ENCODE results near the gene CREBRF.

DNA sequence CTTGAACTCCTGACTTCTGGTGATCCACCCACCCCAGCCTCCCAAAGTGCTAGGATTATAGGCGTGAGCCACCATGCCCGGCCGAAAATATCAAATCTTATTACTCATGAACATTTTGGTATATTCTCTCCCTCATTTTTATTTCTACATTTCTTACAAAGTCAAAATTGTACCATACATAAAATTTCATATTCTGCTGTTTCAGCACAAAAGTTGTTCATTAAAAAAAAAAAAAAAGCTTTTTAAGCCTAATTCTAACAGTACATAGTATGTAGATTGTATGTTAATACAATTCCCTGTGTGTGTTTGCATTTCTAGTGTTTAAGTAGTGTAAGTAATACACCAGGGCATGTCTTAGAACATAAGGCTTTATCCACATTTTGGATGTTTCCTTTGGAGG, 103.1 kb downstream of the CREBRF start:
- TF ChIP-seq, protein P1, sequence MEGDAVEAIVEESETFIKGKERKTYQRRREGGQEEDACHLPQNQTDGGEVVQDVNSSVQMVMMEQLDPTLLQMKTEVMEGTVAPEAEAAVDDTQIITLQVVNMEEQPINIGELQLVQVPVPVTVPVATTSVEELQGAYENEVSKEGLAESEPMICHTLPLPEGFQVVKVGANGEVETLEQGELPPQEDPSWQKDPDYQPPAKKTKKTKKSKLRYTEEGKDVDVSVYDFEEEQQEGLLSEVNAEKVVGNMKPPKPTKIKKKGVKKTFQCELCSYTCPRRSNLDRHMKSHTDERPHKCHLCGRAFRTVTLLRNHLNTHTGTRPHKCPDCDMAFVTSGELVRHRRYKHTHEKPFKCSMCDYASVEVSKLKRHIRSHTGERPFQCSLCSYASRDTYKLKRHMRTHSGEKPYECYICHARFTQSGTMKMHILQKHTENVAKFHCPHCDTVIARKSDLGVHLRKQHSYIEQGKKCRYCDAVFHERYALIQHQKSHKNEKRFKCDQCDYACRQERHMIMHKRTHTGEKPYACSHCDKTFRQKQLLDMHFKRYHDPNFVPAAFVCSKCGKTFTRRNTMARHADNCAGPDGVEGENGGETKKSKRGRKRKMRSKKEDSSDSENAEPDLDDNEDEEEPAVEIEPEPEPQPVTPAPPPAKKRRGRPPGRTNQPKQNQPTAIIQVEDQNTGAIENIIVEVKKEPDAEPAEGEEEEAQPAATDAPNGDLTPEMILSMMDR (IDR thresholded peaks at IDR 0.05; ENCODE audit: insufficient read depth, low read depth, low read length): no peak
- no peak for TF ChIP-seq EZH2 (IDR thresholded peaks at IDR 0.05; ENCODE audit: insufficient read depth, low read length)
